ENCODE measurements around the gene ECE2.
"Not testable (repeated sequence)": the region's sequence is repeated elsewhere in the genome, so short reads cannot be mapped to it uniquely, and the experiment has no call there.

ECE2 gene

DNA sequence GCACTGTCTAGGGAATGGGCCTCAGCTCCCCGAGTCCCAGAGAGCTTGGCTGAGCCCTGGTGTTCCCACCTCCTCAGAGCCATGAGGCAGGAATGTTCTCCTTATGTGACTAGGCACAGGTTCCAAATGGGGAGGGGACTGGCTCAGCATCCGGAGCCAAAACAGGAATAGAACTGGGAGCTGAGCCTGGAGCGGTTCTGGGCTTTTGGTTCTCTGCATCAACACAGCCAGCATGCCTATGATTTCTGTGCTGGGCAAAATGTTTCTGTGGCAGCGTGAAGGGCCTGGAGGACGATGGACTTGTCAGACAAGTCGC, 61.5 kb downstream of the ECE2 start, which contains the start of gene FAM131A:
Gene FAM131A, plus strand, starts transcription at position 202 of the 316 bp plus-strand sequence. Its CDS starts 31 bp downstream, at position 233.
- DNase-seq = no peak

GRCh38 chr3:184337981-184338380, 62.2 kb downstream of the ECE2 start:
- DNase-seq = no peak

GRCh38 chr3:184338511-184338945, 62.7 kb downstream of the ECE2 start:
- DNase-seq = no peak

GRCh38 chr3:184339001-184339400, 63.2 kb downstream of the ECE2 start:
- DNase-seq = no peak

- not testable (repeated sequence) for DNase-seq
Measured at GRCh38 chr3:184339451-184340135, 63.8 kb downstream of the ECE2 start.

DNA sequence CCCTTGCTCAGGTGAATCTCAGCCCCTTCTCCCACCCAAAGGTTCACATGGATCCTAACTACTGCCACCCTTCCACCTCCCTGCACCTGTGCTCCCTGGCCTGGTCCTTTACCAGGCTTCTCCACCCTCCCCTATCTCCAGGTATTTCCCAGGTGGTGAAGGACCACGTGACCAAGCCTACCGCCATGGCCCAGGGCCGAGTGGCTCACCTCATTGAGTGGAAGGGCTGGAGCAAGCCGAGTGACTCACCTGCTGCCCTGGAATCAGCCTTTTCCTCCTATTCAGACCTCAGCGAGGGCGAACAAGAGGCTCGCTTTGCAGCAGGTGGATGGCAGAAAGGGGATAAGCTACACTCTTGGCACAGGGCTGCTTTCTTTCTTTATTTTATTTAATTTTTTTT, 66.1 kb downstream of the ECE2 start:
- no peak for DNase-seq

Data from activated T-cell treated with anti-CD3 and anti-CD28 coated beads, Interleukin-2, amount 50 U/mL, for 1 hour (primary cell).